ENCODE measurements around the gene EXOC3L1.

EXOC3L1 gene

GRCh38 chr16:67238278-67238575, 48.3 kb upstream of the EXOC3L1 start:
- ATAC-seq, result no peak
- TF ChIP-seq ZFP3 (CRISPR knock-in tag; IDR thresholded peaks at IDR 0.05), result no peak
- no peak for TF ChIP-seq PPARA (CRISPR knock-in tag; IDR thresholded peaks at IDR 0.05; ENCODE audit: borderline replicate concordance)
- TF ChIP-seq BACH2 (CRISPR knock-in tag; IDR thresholded peaks at IDR 0.05; ENCODE audit: borderline replicate concordance), result no peak
- no peak for TF ChIP-seq ZNF565 (CRISPR knock-in tag; conservative IDR thresholded peaks at IDR 0.05; ENCODE audit: low read depth)
- TF ChIP-seq SNAI2 (CRISPR knock-in tag; IDR thresholded peaks at IDR 0.05), result no peak
- no peak for TF ChIP-seq ESRRG (CRISPR knock-in tag; IDR thresholded peaks at IDR 0.05)
- no peak for TF ChIP-seq CREB5 (CRISPR knock-in tag; IDR thresholded peaks at IDR 0.05; ENCODE audit: low read depth)
- no peak for TF ChIP-seq ZC3H10 (CRISPR knock-in tag; IDR thresholded peaks at IDR 0.05)
- TF ChIP-seq ZNF70 (CRISPR knock-in tag; IDR thresholded peaks at IDR 0.05), result no peak
- no peak for TF ChIP-seq OSR1 (CRISPR knock-in tag; IDR thresholded peaks at IDR 0.05)
- no peak for TF ChIP-seq ZNF8 (CRISPR knock-in tag; IDR thresholded peaks at IDR 0.05)
- TF ChIP-seq GLIS3 (CRISPR knock-in tag; IDR thresholded peaks at IDR 0.05), result no peak
- TF ChIP-seq TOX (CRISPR knock-in tag; IDR thresholded peaks at IDR 0.05; ENCODE audit: borderline replicate concordance), result no peak
- TF ChIP-seq RARB (CRISPR knock-in tag; IDR thresholded peaks at IDR 0.05), result no peak
- TF ChIP-seq CSDC2 (CRISPR knock-in tag; IDR thresholded peaks at IDR 0.05), result no peak
- no peak for TF ChIP-seq TCF4 (CRISPR knock-in tag; IDR thresholded peaks at IDR 0.05; ENCODE audit: borderline replicate concordance)
- TF ChIP-seq TSHZ2 (CRISPR knock-in tag; IDR thresholded peaks at IDR 0.05), result no peak
- TF ChIP-seq ZFP30 (CRISPR knock-in tag; IDR thresholded peaks at IDR 0.05), result no peak
- TF ChIP-seq ARNTL (CRISPR knock-in tag; IDR thresholded peaks at IDR 0.05; ENCODE audit: borderline replicate concordance, low read depth), result no peak

DNA sequence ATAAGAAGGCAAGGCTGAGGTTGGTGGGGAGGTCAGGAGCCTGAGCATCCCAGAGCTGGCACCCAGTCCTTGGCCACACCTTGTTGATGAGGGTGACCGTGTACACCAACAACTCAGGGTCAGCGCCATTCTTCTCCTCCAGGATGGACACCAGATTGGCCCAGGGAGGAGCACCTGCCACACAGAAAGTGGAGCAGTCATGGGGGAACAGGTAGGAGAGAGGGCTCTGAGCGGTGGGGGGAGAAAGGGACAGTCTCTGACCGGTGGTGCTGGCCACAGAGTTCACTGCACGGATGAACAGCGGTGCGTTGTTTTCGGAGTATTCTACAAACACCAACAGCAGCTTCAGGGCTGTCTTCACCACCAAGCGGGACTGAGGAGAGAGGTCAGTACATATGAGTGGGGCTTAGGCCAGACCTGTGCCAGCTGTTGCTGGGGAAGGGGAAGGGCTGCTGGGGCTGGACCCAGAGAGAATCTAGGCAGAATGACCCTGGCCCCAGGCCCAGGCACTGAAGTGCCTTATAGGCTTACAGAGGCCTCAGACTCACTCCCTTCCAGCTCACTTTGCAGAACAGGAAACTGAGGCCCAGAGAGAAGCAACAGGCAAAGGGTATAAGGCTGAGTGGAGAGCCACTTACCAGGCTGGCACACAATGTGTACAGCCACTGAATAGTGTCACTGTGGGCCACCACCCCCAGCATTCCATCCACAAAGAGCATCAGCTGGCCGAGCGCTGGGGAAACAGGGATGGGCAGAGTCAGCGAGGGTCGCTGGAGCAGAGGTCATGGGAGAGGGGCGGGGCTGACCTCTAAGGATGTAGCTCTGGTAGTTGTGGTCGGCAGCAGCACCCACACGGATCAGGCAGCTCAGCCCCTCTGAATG, 47.7 kb upstream of the EXOC3L1 start:
- TF ChIP-seq OSR1 (CRISPR knock-in tag; IDR thresholded peaks at IDR 0.05), result no peak
- no peak for TF ChIP-seq ESRRG (CRISPR knock-in tag; IDR thresholded peaks at IDR 0.05)
- no peak for ATAC-seq

GRCh38 chr16:67236563-67237395, 46.8 kb upstream of the EXOC3L1 start:
- peak; percentile 72 for ATAC-seq
- TF ChIP-seq CREB5 (CRISPR knock-in tag; IDR thresholded peaks at IDR 0.05; ENCODE audit: low read depth) (no peak), SNAI2 (CRISPR knock-in tag; IDR thresholded peaks at IDR 0.05) (no peak), ZNF70 (CRISPR knock-in tag; IDR thresholded peaks at IDR 0.05) (no peak), OSR1 (CRISPR knock-in tag; IDR thresholded peaks at IDR 0.05) (no peak), ARNTL (CRISPR knock-in tag; IDR thresholded peaks at IDR 0.05; ENCODE audit: borderline replicate concordance, low read depth) (no peak), ZC3H10 (CRISPR knock-in tag; IDR thresholded peaks at IDR 0.05) (no peak), ISL1 (CRISPR knock-in tag; IDR thresholded peaks at IDR 0.05) (no peak), ZFP3 (CRISPR knock-in tag; IDR thresholded peaks at IDR 0.05) (no peak)
- TF ChIP-seq, protein P1, sequence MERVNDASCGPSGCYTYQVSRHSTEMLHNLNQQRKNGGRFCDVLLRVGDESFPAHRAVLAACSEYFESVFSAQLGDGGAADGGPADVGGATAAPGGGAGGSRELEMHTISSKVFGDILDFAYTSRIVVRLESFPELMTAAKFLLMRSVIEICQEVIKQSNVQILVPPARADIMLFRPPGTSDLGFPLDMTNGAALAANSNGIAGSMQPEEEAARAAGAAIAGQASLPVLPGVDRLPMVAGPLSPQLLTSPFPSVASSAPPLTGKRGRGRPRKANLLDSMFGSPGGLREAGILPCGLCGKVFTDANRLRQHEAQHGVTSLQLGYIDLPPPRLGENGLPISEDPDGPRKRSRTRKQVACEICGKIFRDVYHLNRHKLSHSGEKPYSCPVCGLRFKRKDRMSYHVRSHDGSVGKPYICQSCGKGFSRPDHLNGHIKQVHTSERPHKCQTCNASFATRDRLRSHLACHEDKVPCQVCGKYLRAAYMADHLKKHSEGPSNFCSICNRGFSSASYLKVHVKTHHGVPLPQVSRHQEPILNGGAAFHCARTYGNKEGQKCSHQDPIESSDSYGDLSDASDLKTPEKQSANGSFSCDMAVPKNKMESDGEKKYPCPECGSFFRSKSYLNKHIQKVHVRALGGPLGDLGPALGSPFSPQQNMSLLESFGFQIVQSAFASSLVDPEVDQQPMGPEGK (CRISPR knock-in tag; IDR thresholded peaks at IDR 0.05; ENCODE audit: borderline replicate concordance), result no peak

Data from SK-N-SH treated with all-trans-retinoic acid at 6 μM for 48 hours (cell line).